ENCODE results near the gene VPREB3.
A peak's percentile ranks its signal among the peaks of the same experiment; 100 is the strongest.

VPREB3 gene

GRCh38 chr22:23789638-23790037 is 35.4 kb upstream of the VPREB3 start (continued):
- TF ChIP-seq PATZ1 (CRISPR knock-in tag; IDR thresholded peaks at IDR 0.05; ENCODE audit: borderline replicate concordance) (no peak), ZNF565 (CRISPR knock-in tag; conservative IDR thresholded peaks at IDR 0.05; ENCODE audit: low read depth) (no peak), TOX (CRISPR knock-in tag; IDR thresholded peaks at IDR 0.05; ENCODE audit: borderline replicate concordance) (no peak), PPARA (CRISPR knock-in tag; IDR thresholded peaks at IDR 0.05; ENCODE audit: borderline replicate concordance) (no peak), ZC3H10 (CRISPR knock-in tag; IDR thresholded peaks at IDR 0.05) (no peak)
- TF ChIP-seq, protein P1, sequence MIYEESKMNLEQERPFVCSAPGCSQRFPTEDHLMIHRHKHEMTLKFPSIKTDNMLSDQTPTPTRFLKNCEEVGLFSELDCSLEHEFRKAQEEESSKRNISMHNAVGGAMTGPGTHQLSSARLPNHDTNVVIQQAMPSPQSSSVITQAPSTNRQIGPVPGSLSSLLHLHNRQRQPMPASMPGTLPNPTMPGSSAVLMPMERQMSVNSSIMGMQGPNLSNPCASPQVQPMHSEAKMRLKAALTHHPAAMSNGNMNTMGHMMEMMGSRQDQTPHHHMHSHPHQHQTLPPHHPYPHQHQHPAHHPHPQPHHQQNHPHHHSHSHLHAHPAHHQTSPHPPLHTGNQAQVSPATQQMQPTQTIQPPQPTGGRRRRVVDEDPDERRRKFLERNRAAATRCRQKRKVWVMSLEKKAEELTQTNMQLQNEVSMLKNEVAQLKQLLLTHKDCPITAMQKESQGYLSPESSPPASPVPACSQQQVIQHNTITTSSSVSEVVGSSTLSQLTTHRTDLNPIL (CRISPR knock-in tag; IDR thresholded peaks at IDR 0.05; ENCODE audit: low read depth), result no peak

- ATAC-seq, result no peak
These were observed 34.9 kb upstream of the VPREB3 start for GRCh38 chr22:23789121-23789520.

DNA sequence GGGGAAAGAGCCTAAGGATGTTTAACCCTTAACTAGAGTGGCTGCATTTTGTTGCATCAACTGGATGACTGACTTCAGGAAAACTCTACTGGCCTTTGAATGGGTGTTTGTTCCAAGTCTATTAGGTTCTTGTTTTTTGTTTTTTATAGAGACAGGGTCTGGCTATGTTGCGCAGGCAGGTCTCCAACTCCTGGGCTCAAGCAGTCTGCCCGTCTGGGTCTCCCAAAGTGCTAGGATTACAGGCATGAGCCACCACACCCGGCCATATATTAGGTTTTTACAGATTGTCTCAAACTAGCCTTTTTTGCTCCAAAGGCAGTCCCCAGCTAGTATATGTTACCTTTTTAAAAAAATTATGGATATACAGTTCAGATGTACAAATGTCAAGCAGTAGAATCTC is 33.7 kb upstream of the VPREB3 start:
- TF ChIP-seq ZFP30 (CRISPR knock-in tag; IDR thresholded peaks at IDR 0.05), result no peak
- ATAC-seq, result no peak

More at GRCh38 chr22:23789121-23789520, 34.9 kb upstream of the VPREB3 start:
- TF ChIP-seq ZNF8 (CRISPR knock-in tag; IDR thresholded peaks at IDR 0.05) (no peak), CSRNP3 (CRISPR knock-in tag; IDR thresholded peaks at IDR 0.05) (no peak), POU6F1 (CRISPR knock-in tag; IDR thresholded peaks at IDR 0.05; ENCODE audit: borderline replicate concordance, low read depth) (no peak), TSHZ2 (CRISPR knock-in tag; IDR thresholded peaks at IDR 0.05) (no peak), BACH2 (CRISPR knock-in tag; IDR thresholded peaks at IDR 0.05; ENCODE audit: borderline replicate concordance) (no peak), ZNF565 (CRISPR knock-in tag; conservative IDR thresholded peaks at IDR 0.05; ENCODE audit: low read depth) (no peak), TOX (CRISPR knock-in tag; IDR thresholded peaks at IDR 0.05; ENCODE audit: borderline replicate concordance) (no peak), ZFP3 (CRISPR knock-in tag; IDR thresholded peaks at IDR 0.05) (no peak), ESRRG (CRISPR knock-in tag; IDR thresholded peaks at IDR 0.05) (no peak), ISL1 (CRISPR knock-in tag; IDR thresholded peaks at IDR 0.05) (no peak), PPARA (CRISPR knock-in tag; IDR thresholded peaks at IDR 0.05; ENCODE audit: borderline replicate concordance) (no peak), RARB (CRISPR knock-in tag; IDR thresholded peaks at IDR 0.05) (no peak), SNAI2 (CRISPR knock-in tag; IDR thresholded peaks at IDR 0.05) (no peak), ARNTL (CRISPR knock-in tag; IDR thresholded peaks at IDR 0.05; ENCODE audit: borderline replicate concordance, low read depth) (no peak)

- peak; percentile 27 for ATAC-seq
- TF ChIP-seq ZNF565 (CRISPR knock-in tag; conservative IDR thresholded peaks at IDR 0.05; ENCODE audit: low read depth) (no peak), ZNF70 (CRISPR knock-in tag; IDR thresholded peaks at IDR 0.05) (no peak), PATZ1 (CRISPR knock-in tag; IDR thresholded peaks at IDR 0.05; ENCODE audit: borderline replicate concordance) (no peak), POU6F1 (CRISPR knock-in tag; IDR thresholded peaks at IDR 0.05; ENCODE audit: borderline replicate concordance, low read depth) (no peak), CSRNP3 (CRISPR knock-in tag; IDR thresholded peaks at IDR 0.05) (no peak), BACH2 (CRISPR knock-in tag; IDR thresholded peaks at IDR 0.05; ENCODE audit: borderline replicate concordance) (no peak), SNAI2 (CRISPR knock-in tag; IDR thresholded peaks at IDR 0.05) (no peak)
These were observed 33.3 kb upstream of the VPREB3 start for GRCh38 chr22:23787600-23787896.

All from SK-N-SH treated with all-trans-retinoic acid at 6 μM for 48 hours (cell line).